GM19324 (cell line): ENCODE results near the gene AFAP1.

Experiments used
- ATAC-seq: cut with Tn5 transposase; IDR thresholded peaks from one replicate; pipeline ENCODE4 v1.9.1; 2021; ENCODE audit warnings: mild to moderate bottlenecking, moderate library complexity; ENCODE audit not compliant: unreplicated experiment, low FRiP score

AFAP1 gene

DNA sequence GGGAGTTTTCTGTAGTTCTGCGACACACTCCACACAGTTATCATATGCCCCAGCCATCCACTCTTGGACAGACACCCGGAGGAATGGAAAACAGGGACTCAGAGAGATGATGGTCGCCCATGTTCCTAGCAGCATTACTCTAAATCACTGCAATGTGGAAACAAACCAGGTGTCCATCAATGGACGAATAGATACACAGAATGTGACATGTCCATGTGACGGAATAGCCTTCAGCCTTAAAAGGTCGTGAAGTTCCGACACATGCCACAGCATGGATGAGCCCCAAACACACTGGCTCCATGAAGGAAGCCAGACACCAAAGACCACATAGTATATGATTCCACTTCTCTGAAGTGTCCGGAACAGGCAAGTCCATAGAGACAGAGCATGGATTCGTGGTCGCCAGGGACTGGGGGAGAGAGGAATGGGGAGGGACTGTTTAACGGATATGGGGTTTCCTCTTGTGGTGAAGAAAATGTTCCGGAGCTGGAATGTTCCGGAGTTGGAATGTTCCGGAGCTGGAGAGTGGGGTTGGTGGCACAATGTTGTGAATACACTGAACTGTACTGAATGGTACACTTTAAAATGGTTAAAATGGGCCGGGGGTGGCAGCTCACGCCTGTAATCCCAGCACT is 28.7 kb upstream of the AFAP1 start:
- no peak for ATAC-seq

DNA sequence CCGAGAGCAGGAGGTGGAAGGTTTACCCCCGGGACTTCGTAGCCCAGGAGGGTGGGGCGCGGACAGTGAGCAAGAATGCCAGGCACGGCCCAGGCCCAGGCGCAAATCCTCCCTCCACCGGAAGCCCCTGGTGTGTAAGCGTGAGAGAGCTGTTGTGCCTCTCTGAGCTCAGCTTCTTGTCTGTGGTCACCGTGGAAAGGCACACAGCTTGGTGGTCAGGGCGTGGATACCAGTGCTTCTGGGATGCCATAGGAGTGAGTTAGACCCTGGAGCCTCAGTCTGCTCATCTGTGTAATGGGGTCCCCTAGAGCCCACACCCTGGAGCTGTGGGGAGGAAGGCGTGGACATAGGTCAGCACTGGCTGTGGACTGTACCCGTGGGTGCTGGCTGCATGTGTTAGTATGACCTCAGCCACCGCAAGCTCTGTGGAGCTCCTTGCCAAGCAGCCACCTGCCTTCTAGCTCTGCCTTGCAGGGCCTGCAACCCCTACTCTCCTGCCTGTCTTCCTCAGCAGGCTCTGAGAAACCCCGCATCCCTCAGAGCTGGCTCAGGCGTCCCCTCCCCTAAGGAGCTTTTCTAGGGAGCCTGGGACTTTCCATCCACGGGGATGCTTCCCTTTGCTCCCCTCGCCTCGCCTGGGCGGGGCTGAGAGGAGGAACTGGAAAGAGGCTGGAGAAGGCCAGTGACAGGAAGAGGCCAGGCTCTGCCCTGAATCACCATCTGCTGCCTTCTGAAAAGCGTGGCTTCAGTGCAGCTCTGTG is 28.0 kb upstream of the AFAP1 start:
- ATAC-seq: no peak

GRCh38 chr4:7967063-7967440 is 27.4 kb upstream of the AFAP1 start:
- no peak for ATAC-seq

GRCh38 chr4:7966281-7967062 is 26.8 kb upstream of the AFAP1 start:
- ATAC-seq: no peak

DNA sequence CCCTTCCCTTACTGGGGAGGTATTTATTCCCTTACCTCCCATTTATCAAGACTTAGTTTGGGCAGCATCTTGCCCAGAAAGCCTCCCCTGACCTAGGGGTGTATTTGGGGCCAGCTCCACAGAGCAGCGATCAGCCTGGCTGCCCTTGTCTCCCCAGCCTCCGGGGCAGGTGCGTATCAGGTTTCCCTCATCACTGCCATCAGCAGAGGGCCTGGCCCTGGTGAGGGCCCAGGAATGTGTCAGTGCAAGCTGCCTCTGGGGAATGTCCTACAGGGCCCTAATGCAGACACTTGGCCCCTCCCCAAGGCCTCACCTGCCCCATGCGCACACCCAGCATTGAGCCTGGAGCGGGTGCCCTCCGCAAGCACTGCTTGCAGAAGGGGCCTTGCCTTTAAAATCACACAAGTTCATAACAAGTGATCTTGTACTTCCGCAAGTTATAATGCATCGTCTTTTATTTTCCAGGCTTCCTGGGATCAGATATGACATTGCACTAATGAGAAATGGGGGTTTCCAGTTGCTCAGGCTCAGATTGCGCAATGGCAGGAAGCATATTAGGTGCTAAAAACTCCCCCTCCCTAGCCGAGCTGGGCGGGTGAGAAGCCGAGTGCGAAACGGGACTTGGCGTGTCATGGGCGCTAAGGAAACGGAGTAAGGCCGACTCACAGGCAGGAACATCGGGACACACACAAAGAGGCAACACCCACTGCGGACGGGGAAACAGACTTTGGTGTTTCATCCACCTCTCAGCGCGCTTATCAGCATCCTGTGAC is 25.4 kb upstream of the AFAP1 start:
- ATAC-seq: no peak

- ATAC-seq: no peak
Observed at GRCh38 chr4:7964459-7964858, 24.8 kb upstream of the AFAP1 start.

DNA sequence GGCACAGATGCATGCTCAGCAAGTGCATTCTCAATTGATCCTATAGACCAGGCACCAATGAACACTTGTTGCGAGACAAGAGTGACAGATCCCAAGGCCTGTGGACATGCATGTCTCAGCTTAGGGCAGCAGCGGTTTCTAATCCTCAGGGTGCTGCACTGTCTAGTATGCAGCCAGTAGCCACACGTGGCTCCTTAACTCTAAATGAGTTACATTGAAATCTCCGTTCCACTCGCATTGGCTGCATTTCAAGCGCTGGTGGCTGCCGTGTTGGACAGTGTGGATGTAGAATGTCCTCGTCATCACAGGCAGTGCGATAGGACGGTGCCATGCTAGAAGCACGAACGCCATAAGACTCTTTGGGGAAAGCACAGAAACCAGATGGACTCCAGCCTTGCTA is 24.0 kb upstream of the AFAP1 start:
- ATAC-seq: no peak

DNA sequence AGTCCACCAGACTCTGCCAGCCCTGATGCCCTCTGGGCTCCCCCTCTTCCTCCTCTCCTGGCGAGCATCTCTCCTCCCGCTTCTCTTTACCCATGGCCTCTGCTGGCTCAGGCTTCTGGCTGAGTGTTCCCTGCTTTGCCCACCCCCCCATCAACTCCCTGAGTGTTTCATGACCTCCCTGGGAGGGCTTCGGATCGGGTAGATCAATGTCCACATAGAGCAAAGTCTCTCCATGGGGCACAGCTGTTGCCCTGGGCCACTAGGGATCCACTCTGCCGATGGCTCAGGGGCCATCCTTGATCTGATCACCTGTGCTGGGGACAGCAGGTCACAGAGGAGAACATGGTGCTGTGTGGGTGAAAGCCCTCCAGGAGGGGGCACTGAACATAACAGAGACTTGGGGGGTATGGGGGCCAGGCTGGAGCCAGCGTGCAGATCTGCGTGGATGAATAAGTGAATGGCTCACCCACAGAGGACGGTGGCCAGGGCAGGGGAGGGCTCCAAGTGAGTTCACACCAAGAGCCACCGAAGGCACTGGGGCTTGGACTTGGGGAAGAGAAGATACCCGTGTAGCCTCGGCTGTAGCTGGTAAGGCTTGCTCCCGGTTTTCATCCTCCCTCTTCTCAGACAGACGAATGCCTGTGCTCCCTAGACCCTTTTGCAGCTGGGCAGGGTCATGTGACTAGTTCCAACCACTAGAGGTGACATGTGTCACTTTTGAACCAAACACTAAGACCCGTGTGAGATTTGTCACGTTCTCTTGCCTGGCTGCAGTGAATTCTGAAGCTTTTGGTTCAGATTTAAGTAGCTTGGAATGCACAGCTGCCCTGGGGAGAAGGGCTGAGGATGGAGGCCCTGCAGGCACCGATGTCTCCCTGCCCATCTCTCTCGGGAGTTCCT is 23.2 kb upstream of the AFAP1 start:
- no peak for ATAC-seq

DNA sequence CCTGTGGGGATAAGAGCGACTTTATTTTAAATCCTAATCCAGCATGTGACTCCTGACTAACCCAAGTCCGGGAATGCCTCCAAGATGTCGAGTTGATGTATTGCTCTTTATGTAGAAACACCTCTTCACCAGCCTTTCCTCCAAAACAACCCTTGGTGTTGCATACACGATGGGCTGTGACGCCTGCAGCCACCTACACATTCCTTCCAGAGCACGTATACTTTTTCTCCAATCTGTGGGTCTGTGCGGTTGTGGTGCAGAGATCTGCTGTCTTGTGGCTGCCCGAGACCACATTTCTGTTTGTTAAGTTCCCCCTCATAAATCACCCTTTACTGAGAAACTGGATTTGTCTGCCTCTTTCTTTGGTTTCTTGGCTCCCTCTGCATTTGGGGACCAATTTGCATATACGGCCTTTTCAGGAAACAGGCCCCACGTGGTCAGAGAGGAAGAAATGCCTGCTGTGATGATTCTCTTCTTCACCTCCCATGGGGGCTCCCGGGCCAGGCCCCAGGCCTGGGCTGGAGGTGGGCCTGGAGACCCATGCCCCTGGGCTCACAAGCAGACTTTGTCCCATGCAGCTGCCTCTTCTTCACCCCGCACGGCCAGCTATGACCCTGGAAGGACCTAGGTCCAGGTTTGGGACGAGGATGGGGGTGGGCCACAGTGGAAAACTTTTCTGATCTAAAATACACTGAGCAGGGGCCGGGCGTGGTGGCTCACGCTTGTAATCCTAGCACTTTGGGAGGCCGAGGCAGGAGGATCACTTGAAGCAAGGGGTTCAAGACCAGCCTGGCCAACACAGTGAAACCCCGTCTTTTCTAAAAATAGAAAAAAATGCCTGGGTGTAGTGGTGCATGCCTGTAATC is 21.4 kb upstream of the AFAP1 start:
- peak; percentile 47 for ATAC-seq

GRCh38 chr4:7960017-7960789 is 20.5 kb upstream of the AFAP1 start:
- ATAC-seq: no peak

- ATAC-seq: no peak
Observed at GRCh38 chr4:7959078-7959477, 19.4 kb upstream of the AFAP1 start.

GRCh38 chr4:7956934-7957656 is 17.4 kb upstream of the AFAP1 start:
- ATAC-seq: no peak

- ATAC-seq: no peak
Observed at GRCh38 chr4:7956270-7956808, 16.7 kb upstream of the AFAP1 start.

DNA sequence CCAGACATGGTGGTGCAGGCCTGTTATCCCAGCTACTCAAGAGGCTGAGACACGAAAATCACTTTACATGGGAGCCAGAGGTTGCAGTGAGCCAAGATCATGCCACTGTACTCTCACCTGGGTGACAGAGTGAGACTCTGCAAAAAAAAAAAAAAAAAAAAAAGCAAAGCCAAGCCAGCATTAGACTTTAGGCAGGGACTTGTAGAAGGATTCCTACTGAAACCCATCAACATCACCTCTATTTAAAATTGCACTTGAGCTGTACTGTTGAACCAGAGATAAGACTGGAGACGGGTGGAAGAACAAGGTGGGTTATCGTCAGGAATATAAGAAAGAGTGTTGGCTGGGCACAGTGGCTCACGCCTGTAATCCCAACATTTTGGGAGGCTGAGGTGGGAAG is 15.7 kb upstream of the AFAP1 start:
- ATAC-seq: no peak

GRCh38 chr4:7952615-7953014 is 13.0 kb upstream of the AFAP1 start:
- ATAC-seq: no peak

- ATAC-seq: no peak
Observed at GRCh38 chr4:7950301-7951092, 10.8 kb upstream of the AFAP1 start.
